GM21786 (cell line): ENCODE data around the gene SYCP3.
"Not testable (repeated sequence)": the region's sequence is repeated elsewhere in the genome, so short reads cannot be mapped to it uniquely, and the experiment has no call there.

Experiments used
- ATAC-seq: cut with Tn5 transposase; IDR thresholded peaks from one replicate; pipeline ENCODE4 v1.9.1; 2021; ENCODE audit not compliant: unreplicated experiment

The SYCP3 gene

GRCh38 chr12:101761350-101761749 is 22.1 kb upstream of the SYCP3 start:
- ATAC-seq, result no peak

GRCh38 chr12:101759396-101760047 is 20.3 kb upstream of the SYCP3 start:
- ATAC-seq, result no peak

DNA sequence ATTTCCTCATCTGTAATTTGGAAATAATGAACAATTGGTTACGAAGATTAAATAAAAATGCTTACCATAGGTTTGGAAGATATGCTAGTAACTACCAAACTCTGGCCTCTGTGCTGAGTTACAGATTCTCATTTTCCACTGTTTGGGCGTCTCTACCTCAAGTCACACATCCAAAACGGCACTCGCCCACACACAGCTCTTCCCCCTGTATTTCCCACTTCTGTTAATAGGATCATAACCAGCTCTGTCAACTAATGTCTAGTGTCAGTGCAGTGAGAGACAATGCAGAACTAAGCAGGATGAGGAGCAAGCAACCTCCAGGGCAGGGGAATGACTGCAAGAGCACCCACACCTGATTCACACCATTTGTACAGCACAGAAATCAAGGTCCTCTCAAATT is 10.9 kb upstream of the SYCP3 start:
- ATAC-seq, result no peak

DNA sequence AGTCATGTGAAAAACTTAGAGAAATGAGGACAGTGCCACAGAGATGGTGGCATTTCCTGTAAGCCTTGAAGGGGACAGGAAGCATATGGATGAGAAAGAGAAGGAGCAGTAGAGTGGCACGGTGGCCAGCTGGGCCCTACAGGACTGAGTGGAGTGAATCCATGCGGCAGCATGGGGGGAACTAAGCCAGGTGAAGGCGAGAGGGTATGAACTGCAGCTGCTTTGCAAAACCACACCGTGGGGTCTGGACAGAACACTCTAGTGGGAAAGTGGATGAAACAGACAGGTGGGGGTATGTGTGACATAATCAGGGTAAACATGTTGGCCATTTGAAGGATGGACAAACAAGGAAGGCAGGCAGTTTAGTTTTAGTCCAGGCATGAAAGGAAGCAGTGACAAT is 10.4 kb upstream of the SYCP3 start:
- no peak for ATAC-seq

GRCh38 chr12:101748907-101749306 is 9.6 kb upstream of the SYCP3 start:
- ATAC-seq, result no peak

DNA sequence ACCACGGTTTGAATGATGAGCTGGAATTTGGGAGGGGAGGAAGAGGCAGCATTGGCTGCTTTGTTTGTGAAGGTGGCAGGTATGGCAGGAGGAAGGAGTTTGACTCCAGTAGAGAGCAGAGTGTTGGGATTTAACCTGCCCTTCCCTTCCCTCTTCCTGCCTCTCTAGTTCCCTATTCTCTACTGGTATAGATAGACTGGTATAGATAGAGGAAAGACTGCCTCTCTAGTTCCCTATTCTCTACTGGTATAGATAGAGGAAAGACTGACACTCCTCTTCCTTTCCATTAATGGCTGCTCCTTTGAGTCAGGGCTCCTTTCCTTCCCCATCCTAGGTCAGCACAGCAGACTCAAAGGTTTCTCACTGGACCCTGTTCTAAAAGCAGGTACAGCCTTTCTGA is 8.4 kb upstream of the SYCP3 start:
- ATAC-seq, result no peak

- ATAC-seq, result no peak
Measured at GRCh38 chr12:101746661-101747060, 7.4 kb upstream of the SYCP3 start.

DNA sequence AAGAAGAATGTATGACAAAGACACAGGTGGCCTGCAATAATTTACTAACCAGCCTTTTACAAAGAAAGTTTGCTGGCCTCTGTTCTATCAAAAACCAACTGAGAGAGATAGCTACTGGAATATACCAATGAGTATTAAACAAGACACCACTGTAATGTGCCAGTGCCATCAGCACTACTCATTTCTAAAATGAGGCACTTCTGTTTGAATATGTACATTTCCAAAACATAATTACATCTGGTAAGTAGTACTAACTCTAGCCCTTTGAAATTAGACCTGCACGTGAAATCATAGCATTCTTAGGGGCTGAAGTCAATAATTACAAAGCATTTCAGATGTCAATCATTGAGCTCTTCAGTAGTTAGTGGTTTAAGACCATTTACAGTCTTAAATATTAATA is 6.9 kb upstream of the SYCP3 start:
- ATAC-seq, result no peak

- ATAC-seq, result no peak
Measured at GRCh38 chr12:101745481-101745880, 6.2 kb upstream of the SYCP3 start.

DNA sequence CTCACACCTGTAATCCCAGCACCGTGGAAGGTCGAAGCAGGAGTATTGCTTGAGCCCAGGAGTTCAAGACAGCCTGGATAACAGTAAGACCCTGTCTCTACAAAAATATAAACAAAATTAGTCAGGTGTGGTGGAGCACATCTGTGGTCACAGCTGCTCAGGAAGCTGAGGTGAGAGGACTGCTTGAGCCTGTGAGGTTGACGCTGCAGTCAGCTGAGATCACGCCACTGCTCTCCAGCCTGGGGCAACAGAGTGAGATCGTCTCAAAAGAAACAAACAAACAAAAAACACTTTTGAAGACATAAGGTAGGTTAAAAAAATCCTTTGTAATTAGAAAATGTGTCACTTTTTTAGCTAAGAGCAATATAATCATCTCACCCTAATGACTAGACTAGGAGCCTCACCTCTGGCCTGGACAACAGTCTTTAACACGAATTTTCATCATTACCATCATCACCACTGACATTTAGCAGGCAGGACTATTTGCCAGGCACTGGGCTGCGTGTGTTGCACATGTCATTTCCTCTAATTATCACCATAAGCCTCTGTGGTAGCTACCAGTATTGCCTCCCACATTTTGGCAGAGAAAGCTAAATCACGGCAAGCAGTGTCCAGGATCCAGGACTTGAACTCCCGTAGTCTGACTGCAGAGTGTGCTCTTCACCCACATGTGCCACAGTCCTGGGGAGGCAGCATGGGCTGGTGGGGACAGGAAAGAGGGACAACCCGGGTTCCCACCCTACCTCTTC is 4.6 kb upstream of the SYCP3 start:
- ATAC-seq, result peak; percentile 97

DNA sequence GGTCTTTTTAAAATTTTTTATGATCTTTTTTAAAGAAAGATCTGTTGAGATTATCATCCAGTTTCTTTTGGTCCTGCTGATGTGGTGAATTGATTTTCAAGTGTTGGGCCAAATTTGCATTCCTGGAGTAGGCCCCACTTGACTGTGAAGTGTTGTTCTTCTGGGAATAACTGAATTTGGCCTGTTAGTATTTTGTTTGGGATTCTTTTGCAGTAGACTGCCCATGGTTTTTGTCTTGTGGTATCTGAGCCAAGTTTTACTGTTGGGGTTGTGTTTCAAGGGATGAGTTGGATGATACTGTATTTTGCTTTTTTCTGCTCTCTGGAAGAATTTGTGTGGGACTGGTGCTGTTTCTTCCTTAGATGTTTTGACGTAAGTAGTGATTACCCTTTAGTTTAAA is 4.0 kb upstream of the SYCP3 start:
- no peak for ATAC-seq

DNA sequence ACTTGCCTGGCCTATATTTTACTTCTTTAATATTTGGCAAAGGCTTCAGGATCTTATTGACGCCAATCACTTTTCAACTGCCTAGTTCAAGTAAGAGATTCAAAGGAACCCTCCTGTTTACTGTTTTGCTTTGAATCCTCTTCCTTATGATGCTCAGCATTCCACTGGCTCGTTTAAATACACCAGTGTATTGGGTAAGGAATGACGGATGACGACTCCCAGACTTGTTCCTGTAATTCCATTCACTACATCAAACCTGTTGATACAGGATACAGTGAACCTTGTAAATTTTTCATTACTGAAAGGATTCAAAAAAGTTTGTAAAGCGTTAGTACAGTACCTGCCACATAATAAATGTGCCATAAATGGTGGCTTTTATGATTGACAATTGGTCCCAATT is 1.7 kb upstream of the SYCP3 start:
- ATAC-seq, result no peak

GRCh38 chr12:101740566-101740965 is 1.3 kb upstream of the SYCP3 start:
- no peak for ATAC-seq

- no peak for ATAC-seq
Measured at GRCh38 chr12:101737476-101737875, 1.8 kb downstream of the SYCP3 start.

- ATAC-seq, result not testable (repeated sequence)
Measured at GRCh38 chr12:101734482-101734881, 4.8 kb downstream of the SYCP3 start.

GRCh38 chr12:101733166-101733565 is 6.1 kb downstream of the SYCP3 start:
- ATAC-seq, result no peak

- no peak for ATAC-seq
Measured at GRCh38 chr12:101732318-101732717, 6.9 kb downstream of the SYCP3 start.

DNA sequence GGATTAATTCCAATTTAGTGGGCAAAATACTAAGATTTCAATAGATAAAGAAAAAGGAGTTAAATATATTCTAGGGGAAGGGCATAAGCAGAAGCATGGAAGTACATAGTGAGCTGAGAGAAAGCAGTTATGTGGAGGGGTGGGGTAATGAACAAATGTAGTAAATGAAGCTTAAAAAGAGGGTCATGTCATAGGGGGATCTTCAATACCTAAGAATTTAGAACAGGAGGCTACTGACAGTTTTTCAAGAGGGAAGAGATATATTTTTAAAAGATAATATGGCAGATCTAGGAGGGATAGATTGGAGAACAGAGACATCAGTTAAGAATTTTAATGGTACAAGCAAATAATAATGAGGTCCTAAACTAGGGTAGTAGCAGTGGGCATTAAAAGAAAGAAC is 9.4 kb downstream of the SYCP3 start:
- no peak for ATAC-seq

DNA sequence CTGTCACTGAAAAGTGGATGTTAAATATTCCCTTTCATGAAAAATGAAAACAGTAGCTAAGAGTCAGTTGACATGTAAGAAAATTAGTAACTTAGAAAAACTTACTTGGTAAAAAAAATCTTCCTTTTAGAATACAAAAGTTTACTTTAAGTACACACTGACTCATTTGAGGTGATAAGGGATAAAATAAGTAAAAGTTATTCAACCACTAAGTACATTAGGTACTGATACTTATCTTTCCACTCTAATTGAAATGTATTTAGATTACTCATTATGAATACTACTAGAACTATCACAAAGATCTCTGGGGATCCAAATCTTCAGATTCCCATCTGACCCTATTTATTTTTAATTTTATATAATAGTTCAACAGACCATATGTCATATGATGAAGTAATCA is 12.2 kb downstream of the SYCP3 start:
- ATAC-seq, result no peak

GRCh38 chr12:101722392-101722791 is 16.9 kb downstream of the SYCP3 start:
- ATAC-seq, result no peak

- no peak for ATAC-seq
Measured at GRCh38 chr12:101720118-101720517, 19.1 kb downstream of the SYCP3 start.

DNA sequence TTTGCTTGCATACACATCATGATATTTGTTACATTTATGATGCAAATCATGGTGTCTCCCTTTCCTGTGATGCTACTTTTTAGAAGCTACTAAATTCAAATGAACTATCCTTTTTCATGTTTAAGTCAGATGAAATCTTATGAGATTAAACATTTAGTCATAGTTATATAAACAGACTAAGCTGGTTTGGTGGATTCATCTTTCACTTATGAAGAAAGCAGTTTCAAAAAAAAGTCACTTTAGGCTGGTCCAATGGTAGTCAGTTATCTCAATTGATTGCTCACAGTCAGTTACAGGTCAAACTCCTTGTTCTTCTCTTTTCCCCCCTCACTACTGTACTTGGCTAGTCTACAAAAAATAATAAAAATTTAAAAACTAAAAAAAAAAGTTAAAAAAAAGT is 19.7 kb downstream of the SYCP3 start:
- no peak for ATAC-seq
